ENCODE data around the gene LPP.

Gene LPP

DNA sequence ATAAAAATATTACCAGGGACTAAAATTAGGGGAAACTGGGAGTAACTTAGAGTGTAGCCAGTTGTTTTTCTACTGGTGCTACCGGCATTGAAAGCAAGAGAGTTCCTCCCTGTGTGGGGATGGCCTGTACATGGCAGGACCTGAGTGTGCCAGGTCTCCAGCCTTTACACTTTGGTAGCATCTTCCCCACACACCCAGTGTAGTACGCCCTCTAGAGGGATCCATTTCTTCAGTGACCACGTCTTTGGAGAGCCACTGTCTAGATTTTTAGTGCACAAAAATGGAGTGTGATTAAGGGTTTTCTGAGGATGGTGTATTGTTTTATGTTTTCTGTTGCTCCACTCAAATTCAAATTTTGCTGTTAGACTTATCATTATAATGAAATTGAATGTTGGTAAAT is 510.8 kb downstream of the LPP start:
- ChIA-PET POLR2A (no interaction called here), CTCF (no interaction called here)
- TF ChIP-seq FOXM1 (IDR thresholded peaks at IDR 0.05; ENCODE audit: borderline replicate concordance) (no peak), LEF1 (IDR thresholded peaks at IDR 0.05; ENCODE audit: borderline replicate concordance) (no peak), FOXA1 (IDR thresholded peaks at IDR 0.05) (no peak), SUZ12 (IDR thresholded peaks at IDR 0.05) (no peak), ARNT (IDR thresholded peaks at IDR 0.05) (no peak), SP1 (IDR thresholded peaks at IDR 0.05) (no peak), FOXK2 (IDR thresholded peaks at IDR 0.05) (no peak), NFRKB (IDR thresholded peaks at IDR 0.05) (no peak), L3MBTL2 (conservative IDR thresholded peaks at IDR 0.05) (no peak)
- DNase-seq (ENCODE audit: extremely low spot score): peak; percentile 5

DNA sequence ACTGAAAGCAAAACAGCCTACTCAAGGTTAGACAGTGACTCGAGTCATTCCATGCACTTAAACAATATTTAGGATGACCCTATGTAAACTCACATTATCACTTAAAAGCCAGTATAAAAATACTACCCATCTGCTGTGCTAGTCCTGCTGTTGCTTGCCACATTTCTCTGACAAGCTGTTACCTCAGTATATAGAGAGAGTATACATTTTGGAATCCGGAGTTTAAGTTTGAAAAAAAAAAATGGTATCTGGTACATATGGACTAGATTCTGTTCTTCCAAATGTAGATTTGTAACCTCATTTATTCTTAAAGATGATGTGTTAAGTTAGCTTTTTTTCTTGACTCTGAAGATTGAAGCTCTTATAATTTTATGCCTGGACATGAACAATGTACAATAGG is 514.0 kb downstream of the LPP start:
- DNase-seq (ENCODE audit: extremely low spot score): no peak
- POLR2A ChIA-PET: no interaction called here
- CTCF ChIA-PET: no interaction called here
- TF ChIP-seq TARDBP (IDR thresholded peaks at IDR 0.05) (no peak), CTBP1 (IDR thresholded peaks at IDR 0.05; ENCODE audit: borderline replicate concordance) (no peak), FOXM1 (IDR thresholded peaks at IDR 0.05; ENCODE audit: borderline replicate concordance) (no peak), ZNF384 (IDR thresholded peaks at IDR 0.05) (no peak), BHLHE40 (IDR thresholded peaks at IDR 0.05; ENCODE audit: borderline replicate concordance) (no peak), SUZ12 (IDR thresholded peaks at IDR 0.05) (no peak)
- TF ChIP-seq, protein P1, sequence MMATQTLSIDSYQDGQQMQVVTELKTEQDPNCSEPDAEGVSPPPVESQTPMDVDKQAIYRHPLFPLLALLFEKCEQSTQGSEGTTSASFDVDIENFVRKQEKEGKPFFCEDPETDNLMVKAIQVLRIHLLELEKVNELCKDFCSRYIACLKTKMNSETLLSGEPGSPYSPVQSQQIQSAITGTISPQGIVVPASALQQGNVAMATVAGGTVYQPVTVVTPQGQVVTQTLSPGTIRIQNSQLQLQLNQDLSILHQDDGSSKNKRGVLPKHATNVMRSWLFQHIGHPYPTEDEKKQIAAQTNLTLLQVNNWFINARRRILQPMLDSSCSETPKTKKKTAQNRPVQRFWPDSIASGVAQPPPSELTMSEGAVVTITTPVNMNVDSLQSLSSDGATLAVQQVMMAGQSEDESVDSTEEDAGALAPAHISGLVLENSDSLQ (IDR thresholded peaks at IDR 0.05): no peak

DNA sequence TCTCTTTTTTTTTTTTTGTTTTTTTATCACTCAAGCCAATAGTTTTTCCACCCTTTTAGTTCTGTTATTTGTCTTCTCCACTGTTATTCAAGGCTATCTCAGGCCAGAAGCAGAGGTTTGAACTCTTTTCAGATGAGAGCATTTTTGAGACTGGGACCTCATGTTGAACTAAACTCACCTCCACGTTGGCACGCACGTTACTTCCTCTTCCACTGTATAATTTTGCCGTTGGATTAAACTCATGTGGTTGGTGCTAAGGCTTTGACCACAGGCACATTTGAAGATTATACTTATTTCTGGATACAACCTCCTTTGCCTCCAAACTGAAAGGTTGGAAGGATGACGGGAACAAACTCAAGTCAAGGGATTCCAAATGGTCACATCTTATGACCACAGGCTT is 516.5 kb downstream of the LPP start:
- CTCF ChIA-PET: no interaction called here
- no peak for DNase-seq (ENCODE audit: extremely low spot score)
- POLR2A ChIA-PET: no interaction called here
- TF ChIP-seq FOXM1 (IDR thresholded peaks at IDR 0.05; ENCODE audit: borderline replicate concordance) (no peak), ZNF384 (IDR thresholded peaks at IDR 0.05) (no peak), SP1 (IDR thresholded peaks at IDR 0.05) (no peak), NFRKB (IDR thresholded peaks at IDR 0.05) (no peak), LEF1 (IDR thresholded peaks at IDR 0.05; ENCODE audit: borderline replicate concordance) (no peak), ELF4 (IDR thresholded peaks at IDR 0.05) (no peak), SUZ12 (IDR thresholded peaks at IDR 0.05) (no peak), TARDBP (IDR thresholded peaks at IDR 0.05) (no peak), CTBP1 (IDR thresholded peaks at IDR 0.05; ENCODE audit: borderline replicate concordance) (no peak), L3MBTL2 (conservative IDR thresholded peaks at IDR 0.05) (no peak), FOXK2 (IDR thresholded peaks at IDR 0.05) (no peak), BHLHE40 (IDR thresholded peaks at IDR 0.05; ENCODE audit: borderline replicate concordance) (no peak), HDGF (IDR thresholded peaks at IDR 0.05; ENCODE audit: borderline replicate concordance) (no peak), ARNT (IDR thresholded peaks at IDR 0.05) (no peak)
- TF ChIP-seq, protein P1 (IDR thresholded peaks at IDR 0.05): no peak

DNA sequence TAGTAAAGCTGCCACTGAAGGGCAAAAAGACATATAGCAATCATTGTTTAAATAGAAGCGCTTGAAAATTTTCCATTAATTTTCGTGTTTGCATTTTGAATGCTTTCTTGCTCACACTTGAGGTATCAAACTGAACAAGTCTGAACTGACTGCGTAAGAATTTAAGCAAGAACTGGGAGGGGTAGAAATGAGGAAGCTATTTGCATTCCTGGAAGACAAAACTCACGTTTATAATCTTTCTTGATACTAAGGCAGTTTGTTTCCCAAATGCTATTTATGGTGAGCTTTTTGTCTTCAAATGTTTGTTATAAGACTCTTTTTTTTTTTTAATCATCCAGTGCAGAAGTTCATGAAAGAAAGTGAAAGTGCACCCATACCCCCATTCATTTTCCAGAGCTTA is 518.0 kb downstream of the LPP start:
- POLR2A ChIA-PET: no interaction called here
- no peak for DNase-seq (ENCODE audit: extremely low spot score)
- TF ChIP-seq FOXK2 (IDR thresholded peaks at IDR 0.05) (no peak), SUZ12 (IDR thresholded peaks at IDR 0.05) (no peak), NFRKB (IDR thresholded peaks at IDR 0.05) (no peak), ELF4 (IDR thresholded peaks at IDR 0.05) (no peak), CTBP1 (IDR thresholded peaks at IDR 0.05; ENCODE audit: borderline replicate concordance) (no peak), TARDBP (IDR thresholded peaks at IDR 0.05) (no peak), BHLHE40 (IDR thresholded peaks at IDR 0.05; ENCODE audit: borderline replicate concordance) (no peak)
- CTCF ChIA-PET: interaction anchor here (0.6 kb wide), 1 partner anchor 584 kb away, joined by 4 read pairs; no protein-coding TSS in a partner anchor

DNA sequence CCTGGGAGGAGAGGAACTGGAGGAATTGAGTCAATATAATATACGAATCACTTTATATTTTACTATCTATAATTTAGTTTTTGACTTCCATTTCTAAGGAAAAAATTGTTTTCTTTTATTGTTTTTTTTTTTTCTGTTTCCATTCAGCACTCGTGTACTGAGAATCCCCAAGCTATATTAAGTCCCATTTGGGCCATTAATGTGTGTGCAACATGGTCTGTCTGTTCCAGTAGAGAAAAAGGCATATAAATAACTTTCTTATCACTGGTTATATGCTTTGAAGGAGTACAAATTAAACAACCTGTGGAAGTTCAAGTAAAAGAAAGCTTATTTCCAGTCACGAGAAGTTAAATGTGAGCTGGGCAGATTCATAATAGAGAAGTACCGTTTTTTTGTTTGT is 518.9 kb downstream of the LPP start:
- TF ChIP-seq NFRKB (IDR thresholded peaks at IDR 0.05) (no peak), L3MBTL2 (conservative IDR thresholded peaks at IDR 0.05) (no peak), FOXA1 (IDR thresholded peaks at IDR 0.05) (no peak)
- TF ChIP-seq, protein P1 (IDR thresholded peaks at IDR 0.05): no peak
- ChIA-PET POLR2A (no interaction called here), CTCF (no interaction called here)
- no peak for DNase-seq (ENCODE audit: extremely low spot score)

DNA sequence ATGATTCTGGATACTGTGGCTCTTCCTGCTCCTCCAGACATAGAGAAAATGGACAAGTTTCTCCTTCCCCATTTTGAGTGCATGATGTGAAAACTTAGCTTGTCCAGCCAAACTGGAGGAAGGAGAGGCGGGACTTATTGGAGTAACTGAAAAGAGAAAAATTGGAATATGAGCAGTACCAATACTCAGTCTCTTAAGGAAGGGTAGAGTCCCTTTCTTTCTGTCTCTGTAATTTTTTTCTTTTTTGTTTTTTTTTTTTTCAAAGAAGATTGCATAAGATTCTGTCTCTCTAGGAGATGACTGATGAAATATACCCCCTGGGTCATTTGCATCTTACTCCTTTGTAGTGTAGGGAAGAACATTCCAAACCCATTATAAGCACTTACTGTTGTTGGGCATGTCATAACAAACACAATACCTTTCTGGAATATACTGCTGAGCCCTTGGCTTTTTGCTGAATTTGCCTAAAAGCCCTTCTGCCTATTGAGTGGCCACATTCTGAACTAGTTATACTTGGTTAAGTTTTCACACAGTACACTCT is 519.8 kb downstream of the LPP start:
- TF ChIP-seq NFRKB (IDR thresholded peaks at IDR 0.05) (no peak), ELF4 (IDR thresholded peaks at IDR 0.05) (no peak), TARDBP (IDR thresholded peaks at IDR 0.05) (no peak), HDGF (IDR thresholded peaks at IDR 0.05; ENCODE audit: borderline replicate concordance) (no peak), BHLHE40 (IDR thresholded peaks at IDR 0.05; ENCODE audit: borderline replicate concordance) (no peak), SUZ12 (IDR thresholded peaks at IDR 0.05) (no peak), LEF1 (IDR thresholded peaks at IDR 0.05; ENCODE audit: borderline replicate concordance) (no peak), FOXA1 (IDR thresholded peaks at IDR 0.05) (no peak), ZNF384 (IDR thresholded peaks at IDR 0.05) (no peak), ARNT (IDR thresholded peaks at IDR 0.05) (no peak), CTBP1 (IDR thresholded peaks at IDR 0.05; ENCODE audit: borderline replicate concordance) (no peak), FOXK2 (IDR thresholded peaks at IDR 0.05) (no peak), SP1 (IDR thresholded peaks at IDR 0.05) (no peak), L3MBTL2 (conservative IDR thresholded peaks at IDR 0.05) (no peak), FOXM1 (IDR thresholded peaks at IDR 0.05; ENCODE audit: borderline replicate concordance) (no peak)
- TF ChIP-seq, protein P1 (IDR thresholded peaks at IDR 0.05): no peak
- ChIA-PET CTCF (no interaction called here), POLR2A (no interaction called here)
- no peak for DNase-seq (ENCODE audit: extremely low spot score)
